UCSD-AML1 (cell line): Measurements from ENCODE around the gene BSG.
A peak's percentile ranks its signal among the peaks of the same experiment; 100 is the strongest.
"Not testable (repeated sequence)": the region's sequence is repeated elsewhere in the genome, so short reads cannot be mapped to it uniquely, and the experiment has no call there.

Experiments
- DNase-seq: peaks from one replicate; lab custom pipeline; 2025; ENCODE audit not compliant: unreplicated experiment; lab: John Stamatoyannopoulos, UW

The BSG gene

DNA sequence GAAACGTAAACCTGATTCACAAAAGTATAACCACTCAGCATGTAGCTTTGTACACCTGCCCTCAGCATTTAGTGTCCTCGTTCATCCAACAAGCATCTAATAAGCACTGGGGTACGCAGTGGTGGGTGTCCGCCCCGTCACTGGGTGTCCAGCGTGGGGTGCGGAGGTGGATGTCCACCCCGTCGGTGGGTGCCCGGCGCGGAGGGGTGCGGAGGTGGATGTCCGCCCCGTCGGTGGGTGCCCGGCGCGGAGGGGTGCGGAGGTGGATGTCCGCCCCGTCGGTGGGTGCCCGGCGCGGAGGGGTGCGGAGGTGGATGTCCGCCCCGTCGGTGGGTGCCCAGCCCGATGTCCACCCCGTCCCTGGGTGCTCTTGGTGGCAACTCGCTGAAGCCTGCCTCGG, 12.8 kb downstream of the BSG start:
- not testable (repeated sequence) for DNase-seq

DNA sequence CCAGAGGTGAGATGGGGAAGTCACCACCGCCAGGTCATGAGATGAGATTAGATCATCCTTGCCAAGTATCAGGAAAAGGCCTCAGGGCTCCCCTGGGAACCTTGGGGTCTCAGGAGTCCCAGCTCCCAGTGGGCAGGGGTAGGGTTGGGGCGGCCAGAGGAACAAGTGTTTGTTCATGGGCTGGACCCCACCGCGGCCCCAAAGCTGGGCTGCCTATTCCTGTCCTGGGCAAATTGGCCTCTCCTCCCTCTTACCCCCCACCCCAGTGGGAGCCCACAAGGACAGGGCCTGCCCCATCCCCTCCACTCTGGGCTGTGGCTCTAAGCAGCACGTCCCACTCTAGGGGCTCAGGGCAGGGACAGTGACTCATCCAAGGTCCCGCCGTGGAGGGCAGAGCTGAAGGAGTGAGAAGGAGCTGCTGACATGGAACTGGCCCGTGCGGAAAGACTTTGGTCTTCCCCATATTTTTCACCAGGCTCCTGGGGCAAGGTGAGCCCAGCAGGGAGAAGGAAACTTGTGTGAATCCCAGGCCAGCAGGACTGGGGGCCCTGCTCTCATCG, 13.2 kb downstream of the BSG start:
- no peak for DNase-seq

DNA sequence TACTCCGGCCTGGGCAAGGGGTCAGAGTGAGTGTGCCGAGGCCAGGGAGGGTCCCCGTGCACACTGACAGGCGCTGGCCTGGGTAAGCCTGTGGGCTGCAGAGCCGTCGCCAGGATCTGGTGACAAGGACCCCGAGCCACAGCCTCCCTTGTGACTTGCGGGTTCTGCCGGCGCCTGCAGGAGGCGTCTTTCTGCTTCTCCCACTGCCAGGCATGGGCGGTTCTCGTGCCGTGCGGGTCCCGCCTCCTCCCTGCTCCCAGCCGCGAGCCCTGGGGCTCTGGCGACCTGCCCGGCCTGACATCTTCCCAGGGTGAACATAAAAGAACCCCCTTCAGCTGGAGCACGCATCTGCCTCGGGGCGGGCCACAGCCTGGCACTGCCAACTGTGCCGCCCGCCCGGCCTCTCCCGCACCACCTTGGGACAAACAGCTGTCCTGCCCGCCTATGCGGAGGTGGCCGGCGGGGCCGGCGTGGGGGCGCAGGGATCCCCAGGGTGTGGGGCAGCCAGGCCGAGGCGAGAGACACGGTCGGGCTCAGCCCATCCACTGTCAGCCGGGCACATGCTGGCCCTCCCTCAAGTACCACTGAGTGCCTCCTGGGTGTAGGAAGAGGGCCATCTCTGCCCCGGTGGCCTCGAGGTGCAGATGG, 15.8 kb downstream of the BSG start:
- DNase-seq = peak; percentile 70

DNA sequence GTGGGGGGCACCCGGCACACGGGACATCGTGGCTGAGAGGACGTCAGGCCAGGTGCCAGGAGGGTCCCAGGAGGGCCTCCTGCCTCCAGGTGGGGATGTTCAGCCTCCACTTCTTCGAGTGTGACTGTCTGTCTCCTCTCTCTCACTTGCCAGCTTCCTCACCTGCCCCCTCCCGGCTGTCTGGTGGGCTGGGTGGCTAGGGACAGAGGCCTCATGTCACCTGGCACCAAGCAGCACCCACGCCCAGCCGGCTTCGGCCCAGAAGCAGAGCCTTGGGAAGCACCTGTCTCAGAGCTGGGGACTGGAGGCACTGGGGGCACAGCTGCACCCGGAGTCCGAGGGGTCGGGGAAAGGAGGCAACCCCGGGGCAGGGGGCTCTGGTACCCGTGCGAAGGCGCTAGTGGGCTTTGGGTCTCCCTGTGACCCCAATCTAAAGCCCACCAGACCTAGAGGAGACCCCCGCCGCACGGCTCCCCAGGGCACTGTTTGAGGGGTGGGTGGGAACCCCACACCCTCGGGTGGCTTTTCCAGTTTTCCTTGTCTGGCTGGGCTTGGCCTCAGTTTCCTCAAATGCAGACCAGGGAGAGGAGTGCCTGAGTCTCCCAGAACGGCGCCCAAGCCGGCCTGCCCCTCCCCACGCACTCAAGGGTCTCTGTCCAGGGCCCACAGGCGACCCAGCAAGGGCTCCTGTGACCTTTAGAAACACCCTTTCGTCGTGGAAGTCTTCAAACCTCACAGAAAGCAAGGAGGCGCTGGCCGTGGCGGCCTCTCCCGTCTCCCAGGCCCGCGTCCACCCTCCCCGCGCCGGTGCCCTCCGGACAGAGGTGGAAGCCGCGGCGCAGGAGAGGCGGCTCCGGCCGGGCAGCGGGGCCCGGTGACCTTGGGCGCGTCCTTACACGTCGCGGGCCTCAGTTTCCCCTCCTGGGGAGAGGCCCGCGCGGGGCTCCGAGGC, 16.6 kb downstream of the BSG start:
- DNase-seq = no peak

DNA sequence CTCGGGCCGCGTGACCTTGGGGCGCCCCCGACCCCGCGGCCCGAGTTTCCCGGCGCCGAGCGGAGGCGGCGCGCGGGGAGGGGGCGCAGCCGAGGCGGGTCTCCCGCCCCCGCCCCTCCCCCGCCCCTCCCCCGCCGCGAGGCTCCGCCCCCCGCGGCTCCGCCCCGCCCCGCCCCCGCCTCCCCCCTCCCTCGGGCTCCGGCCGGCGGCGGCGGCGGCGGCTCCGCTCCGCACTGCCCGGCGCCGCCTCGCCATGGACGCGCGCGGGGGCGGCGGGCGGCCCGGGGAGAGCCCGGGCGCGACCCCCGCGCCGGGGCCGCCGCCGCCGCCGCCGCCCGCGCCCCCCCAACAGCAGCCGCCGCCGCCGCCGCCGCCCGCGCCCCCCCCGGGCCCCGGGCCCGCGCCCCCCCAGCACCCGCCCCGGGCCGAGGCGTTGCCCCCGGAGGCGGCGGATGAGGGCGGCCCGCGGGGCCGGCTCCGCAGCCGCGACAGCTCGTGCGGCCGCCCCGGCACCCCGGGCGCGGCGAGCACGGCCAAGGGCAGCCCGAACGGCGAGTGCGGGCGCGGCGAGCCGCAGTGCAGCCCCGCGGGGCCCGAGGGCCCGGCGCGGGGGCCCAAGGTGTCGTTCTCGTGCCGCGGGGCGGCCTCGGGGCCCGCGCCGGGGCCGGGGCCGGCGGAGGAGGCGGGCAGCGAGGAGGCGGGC, 17.4 kb downstream of the BSG start, which contains the start of gene HCN2:
Gene HCN2, plus strand, starts transcription at position 189 of the 703 bp plus-strand sequence. Its CDS starts 65 bp downstream, at position 254.
- no peak for DNase-seq

DNA sequence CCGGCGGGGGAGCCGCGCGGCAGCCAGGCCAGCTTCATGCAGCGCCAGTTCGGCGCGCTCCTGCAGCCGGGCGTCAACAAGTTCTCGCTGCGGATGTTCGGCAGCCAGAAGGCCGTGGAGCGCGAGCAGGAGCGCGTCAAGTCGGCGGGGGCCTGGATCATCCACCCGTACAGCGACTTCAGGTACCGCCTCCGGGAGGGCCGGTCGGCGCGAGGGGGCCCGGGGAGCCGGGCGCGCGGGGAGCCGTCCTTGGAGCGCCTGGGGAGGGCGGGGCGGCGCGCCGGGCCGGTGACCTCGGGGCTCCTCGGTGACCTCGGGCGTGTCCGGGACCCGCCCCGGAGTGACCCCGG, 18.0 kb downstream of the BSG start:
- no peak for DNase-seq

DNA sequence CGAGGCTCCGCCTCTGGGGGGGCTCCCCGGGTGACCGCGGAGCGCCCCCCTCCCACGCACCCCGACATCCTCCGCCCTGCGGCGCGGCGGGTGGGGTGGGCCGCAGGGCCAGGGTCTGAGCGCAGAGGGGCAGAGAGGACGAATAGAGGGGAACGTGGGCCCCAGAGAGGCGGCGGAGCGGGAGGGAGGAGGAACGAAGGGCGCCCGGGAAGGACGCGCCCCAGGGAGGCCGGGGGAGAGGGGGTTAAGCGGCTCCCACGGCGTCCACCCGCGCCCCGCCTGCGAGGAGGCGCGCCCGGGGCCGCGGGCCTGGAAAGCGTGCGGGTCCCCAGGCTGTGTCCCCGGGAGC, 18.3 kb downstream of the BSG start:
- no peak for DNase-seq

DNA sequence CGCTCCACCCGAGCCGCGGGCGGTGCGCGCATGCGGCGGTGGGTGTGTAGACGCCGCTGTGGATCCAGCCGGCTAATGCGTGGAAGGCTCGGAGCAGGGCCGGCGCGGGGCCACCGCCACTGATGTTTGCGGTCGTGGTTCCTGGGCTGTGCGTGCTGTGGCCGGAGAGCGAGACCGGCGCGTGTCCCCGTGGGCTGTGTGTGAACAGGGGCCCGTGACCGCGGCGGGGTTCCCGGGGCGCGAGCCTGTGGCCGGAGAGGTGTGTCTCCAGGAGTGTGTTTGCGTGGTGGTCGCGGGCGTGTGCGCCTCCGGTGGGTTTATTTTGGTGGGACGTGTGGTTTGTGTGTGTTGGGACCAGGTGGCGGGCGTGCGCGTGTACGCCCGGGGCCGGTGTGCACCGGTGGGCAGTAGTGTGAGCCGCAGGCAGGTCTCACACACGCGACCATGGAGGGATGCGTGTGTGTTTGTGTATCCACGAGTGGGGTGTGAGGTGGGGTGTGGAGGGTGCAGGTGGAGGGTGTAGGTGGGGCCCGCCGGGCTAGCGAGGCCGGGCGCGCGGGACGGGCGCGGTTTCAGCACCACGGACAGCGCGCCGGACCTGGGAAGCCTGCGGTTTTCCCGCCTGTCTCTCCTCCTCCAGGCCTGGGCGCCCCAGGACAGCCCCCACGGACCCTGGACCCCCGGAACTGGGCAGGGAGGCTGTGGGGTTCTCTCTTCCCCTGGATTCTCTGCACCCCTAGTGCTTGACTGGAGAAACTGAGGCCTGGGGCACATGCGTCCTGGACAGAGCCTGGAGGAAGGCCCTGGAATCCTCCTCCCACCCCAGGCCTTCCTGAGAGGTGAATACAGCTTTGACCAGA, 18.9 kb downstream of the BSG start:
- peak; percentile 28 for DNase-seq

DNA sequence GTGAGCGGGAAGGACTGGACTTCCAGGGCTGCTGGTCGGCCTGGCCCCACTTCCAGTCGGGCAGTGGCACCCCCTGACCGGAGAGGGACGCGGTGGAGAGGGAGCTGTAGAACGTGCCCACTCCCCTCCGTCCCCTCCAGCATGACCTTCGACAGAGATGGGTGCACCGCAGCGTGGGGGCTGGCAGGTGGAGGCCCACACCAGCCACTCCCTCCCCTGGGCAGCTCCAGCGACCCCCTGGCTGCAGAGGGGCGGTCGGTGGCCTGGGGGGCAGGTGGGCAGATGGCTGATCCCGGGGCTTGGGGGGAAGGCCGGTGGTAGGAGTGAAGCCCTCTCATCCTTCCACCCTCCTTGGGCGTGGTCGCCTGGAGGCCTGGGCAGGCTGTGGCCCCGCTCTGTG, 19.7 kb downstream of the BSG start:
- DNase-seq = no peak

DNA sequence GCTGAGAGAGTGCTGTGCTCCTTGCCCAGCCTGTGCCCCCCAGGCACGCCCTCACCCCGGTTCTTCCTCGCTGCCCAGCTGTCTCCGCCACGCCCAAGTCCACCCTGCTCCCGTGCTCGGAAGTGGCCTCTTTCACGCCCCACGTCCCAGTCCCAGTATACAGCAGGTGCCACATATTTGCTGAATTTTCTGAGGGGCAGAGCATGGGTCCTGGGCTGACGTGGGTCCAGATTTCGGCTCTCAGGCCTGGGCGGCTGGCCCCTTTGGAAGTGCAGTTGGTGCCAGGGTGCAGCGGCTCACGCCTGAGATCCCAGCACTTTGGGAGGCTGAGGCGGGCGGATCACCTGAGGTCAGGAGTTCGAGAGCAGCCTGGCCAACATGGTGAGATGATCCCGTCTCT, 20.7 kb downstream of the BSG start:
- no peak for DNase-seq

DNA sequence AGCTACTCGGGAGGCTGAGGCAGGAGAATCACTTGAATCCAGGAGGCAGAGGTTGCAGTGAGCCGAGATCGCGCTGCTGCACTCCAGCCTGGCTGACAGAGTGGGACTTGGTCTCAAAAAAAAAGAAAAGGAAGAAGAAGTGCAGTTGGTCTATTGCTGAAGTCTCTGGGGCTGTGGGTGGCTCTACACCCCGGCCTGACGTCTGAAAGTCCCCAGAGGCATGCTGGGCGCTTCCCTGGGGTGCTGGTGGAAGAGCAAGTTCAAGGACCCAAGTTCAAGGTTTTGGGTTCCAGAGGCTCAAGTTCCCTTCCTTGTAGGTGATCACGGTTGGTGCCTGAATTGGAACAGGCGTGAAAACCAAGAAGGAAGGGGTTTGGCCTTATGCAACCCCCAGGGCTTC, 21.1 kb downstream of the BSG start:
- DNase-seq = no peak

DNA sequence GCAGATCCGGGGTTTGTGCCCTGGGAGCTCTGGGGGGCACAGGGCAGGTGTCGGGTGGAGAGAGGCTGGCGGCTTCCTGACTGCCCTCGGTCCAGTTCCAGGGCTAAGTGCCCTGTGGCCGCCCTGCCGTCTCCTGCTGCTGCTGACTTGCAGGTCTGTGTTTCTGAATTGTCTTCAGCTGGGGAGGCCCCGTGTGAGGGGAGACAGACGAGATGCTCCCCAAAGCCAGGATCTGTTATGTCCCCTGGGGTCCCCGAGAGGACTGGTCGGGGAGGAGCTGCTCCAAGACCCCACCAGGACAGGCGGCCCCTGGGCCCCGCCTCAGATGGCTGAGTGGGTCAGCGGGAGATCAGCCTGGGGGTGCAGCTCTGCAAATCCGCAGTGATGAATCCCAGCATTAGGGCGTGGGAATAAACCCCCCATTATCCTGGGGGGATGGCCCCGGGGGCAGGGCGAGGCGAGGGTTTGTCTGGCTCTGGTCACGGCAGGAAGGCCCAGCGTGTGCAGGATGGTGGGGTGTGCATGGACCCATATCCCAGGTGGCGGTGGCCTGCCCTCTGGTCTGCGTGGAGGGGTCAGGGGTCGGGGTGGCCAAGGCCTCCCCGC, 22.0 kb downstream of the BSG start:
- no peak for DNase-seq

DNA sequence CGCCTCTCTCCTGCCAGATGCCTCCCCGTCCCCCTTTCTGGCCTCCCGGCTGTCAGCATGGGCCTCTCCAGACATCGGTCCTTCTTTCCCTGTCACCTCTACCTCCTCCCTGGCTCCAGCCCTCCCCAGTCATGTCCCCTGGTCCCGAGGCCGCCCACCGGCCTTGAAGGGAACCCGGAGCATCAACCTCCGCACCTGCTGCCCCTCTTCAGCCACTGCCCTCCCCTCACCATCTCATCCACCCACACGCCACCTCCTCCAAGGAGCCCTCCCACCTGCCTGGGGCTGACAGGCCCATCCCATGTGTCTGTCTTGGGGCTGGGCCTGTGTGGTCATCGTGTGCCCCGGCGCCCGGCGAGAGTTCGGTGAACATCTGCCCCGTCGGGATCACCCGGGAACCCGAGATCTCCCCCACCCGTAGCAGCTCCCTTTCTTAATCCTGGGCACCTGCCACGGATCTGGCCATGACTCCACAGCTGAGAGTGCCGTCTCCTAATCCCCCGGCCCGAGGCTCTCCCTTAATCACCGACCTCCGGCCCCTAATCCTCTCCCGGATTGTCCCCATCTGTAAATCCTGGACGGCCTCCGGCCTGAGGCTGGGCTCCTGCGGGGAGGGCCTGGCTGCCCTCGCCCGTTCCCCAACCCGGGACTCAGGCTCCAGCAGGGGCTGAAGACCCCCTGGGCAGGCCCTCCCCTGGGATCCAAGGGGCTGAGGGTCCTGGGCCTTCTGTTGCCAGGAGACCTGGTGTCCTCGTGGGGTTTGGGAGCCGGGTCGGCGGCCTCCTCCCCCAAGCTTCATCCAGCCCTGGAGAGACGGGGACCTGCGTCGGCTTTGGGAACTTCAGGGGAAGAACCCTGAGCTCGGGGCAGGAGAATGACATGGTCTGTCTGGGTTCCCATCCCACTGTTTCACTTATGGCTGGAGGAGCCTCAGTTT, 23.2 kb downstream of the BSG start:
- no peak for DNase-seq

DNA sequence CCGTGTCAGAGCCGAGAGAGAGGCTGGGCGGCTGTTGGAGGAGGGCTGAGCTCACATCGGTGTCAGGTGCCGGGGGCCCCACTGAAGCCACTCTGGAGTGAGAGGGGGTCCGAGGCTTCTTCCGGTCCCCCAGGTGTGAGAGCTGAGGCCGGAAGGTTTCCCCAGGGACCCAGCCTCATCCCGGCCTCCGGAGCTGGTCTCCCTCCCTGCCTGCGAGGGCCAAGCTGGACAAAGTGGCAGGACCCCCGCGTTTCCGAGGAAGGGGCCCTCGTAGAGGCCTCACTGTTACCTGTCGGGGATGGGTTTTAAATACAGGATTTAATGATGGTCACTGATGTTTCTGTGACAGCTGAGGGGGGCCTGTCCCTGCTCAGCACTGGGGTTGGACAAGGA, 23.9 kb downstream of the BSG start:
- no peak for DNase-seq

DNA sequence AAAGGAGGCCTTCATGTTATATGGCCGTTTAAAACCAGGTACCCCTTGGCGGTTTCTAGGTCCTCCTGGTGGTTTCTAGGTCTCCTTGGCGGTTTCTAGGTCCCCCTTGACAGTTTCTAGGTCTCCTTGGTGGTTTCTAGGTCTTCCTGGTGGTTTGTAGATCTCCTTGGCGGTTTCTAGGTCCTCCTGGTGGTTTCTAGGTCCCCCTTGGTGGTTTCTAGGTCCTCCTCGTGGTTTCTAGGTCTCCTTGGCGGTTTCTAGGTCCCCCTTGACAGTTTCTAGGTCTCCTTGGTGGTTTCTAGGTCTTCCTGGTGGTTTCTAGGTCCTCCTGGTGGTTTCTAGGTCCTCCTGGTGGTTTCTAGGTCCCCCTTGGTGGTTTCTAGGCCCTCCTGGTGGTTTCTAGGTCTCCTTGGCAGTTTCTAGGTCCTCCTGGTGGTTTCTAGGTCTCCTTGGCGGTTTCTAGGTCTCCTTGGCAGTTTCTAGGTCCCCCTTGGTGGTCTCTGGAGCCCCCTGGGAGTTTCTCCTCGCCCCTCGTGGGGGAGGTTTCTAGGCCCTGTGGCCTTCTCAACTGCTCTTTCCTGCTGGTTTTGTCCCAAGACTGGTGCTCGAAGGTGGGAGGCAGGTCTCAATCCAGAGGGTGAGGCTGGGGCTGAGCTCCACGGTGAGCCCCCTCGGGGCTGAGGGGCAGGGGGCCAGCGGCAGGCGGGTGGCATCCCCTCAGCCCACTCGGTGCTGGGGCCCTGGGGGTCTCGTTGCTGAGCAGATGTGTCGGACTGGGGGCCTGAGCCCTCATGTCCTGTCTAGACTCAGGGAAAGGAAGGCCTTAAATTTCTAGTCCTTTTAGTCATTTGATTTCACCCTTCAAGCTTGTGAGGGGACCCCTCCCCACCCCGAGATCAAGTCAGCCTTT, 25.3 kb downstream of the BSG start:
- DNase-seq = no peak

DNA sequence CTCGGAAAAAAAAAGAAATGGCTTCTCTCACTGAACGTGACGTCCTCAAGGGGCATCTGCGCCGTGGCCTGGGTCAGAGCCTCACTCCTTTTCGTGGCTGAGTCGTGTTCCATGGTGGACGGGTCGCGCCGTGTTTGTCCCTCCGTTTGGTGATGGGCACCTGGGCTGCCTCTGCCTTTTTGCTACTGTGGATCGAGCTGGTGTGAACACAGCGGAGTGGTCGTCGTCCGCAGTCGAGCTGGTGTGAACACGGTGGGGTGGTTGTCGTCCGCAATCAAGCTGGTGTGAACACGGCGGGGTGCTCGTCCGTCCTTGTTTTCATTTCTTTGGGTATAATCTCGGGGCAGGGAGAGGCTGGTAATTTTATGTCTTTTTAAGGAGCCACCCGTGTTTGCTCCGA, 28.9 kb downstream of the BSG start:
- DNase-seq = no peak

DNA sequence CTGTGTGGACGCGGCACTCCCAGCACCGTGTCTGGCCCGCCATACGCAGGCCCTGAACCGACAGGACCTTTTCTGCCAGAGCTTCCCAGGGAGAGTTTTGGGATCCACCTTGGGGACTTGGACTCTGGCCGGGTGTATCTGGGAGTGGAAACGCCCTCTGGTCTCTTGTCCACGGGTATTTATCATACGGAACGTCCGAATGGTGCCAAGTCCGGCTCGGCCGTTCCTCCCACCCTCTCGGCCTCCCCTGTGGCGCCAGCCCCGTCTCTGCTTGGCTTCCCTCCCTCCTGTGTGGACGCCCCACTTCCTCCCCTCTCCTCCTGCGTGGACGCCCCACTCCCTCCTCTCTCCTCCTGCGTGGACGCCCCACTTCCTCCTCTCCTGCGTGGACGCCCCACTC, 29.4 kb downstream of the BSG start:
- DNase-seq = no peak
